Activated CD4-positive, alpha-beta T cell treated with anti-CD3 and anti-CD28 coated beads, Interleukin-2, amount 50 U/mL, for 16 hours (primary cell): ENCODE data around the gene GGA2.
"Not testable (repeated sequence)": the region's sequence is repeated elsewhere in the genome, so short reads cannot be mapped to it uniquely, and the experiment has no call there.

ENCODE experiments used
- DNase-seq: peaks from one replicate; pipeline ENCODE4 v3.0.0-alpha.2; 2020

GGA2 gene

GRCh38 chr16:23464196-23464595 lies 46.1 kb downstream of the GGA2 start:
- no peak for DNase-seq

GRCh38 chr16:23462994-23463393 lies 47.3 kb downstream of the GGA2 start:
- DNase-seq: not testable (repeated sequence)

- DNase-seq: no peak
Observed at GRCh38 chr16:23453338-23454052, 56.8 kb downstream of the GGA2 start.

- peak; percentile 90 for DNase-seq
Observed at GRCh38 chr16:23452572-23453337, 57.5 kb downstream of the GGA2 start, which contains the start of gene COG7. Gene COG7, minus strand, starts transcription at chr16:23453189. Its CDS starts 195 bp downstream, at chr16:23452994.

- DNase-seq: no peak
Observed at GRCh38 chr16:23452221-23452571, 58.1 kb downstream of the GGA2 start.

- DNase-seq: no peak
Observed at GRCh38 chr16:23448392-23448791, 61.9 kb downstream of the GGA2 start.

GRCh38 chr16:23437542-23437941 lies 72.8 kb downstream of the GGA2 start:
- DNase-seq: not testable (repeated sequence)

- no peak for DNase-seq
Observed at GRCh38 chr16:23436951-23437350, 73.3 kb downstream of the GGA2 start.

- peak; percentile 67 for DNase-seq
Observed at GRCh38 chr16:23435500-23435899, 74.8 kb downstream of the GGA2 start.

GRCh38 chr16:23434380-23434779 lies 75.9 kb downstream of the GGA2 start:
- DNase-seq: peak; percentile 70

GRCh38 chr16:23433261-23433920 lies 76.9 kb downstream of the GGA2 start:
- no peak for DNase-seq

GRCh38 chr16:23432176-23433128 lies 77.8 kb downstream of the GGA2 start:
- DNase-seq: no peak

- no peak for DNase-seq
Observed at GRCh38 chr16:23428351-23428750, 81.9 kb downstream of the GGA2 start.

- no peak for DNase-seq
Observed at GRCh38 chr16:23424292-23424958, 85.9 kb downstream of the GGA2 start.

GRCh38 chr16:23423496-23424049 lies 86.7 kb downstream of the GGA2 start:
- DNase-seq: no peak

GRCh38 chr16:23420011-23420410 lies 90.3 kb downstream of the GGA2 start:
- DNase-seq: no peak

- DNase-seq: no peak
Observed at GRCh38 chr16:23416816-23417215, 93.5 kb downstream of the GGA2 start.

- no peak for DNase-seq
Observed at GRCh38 chr16:23414731-23415130, 95.6 kb downstream of the GGA2 start.
